GM18505 (cell line): Measurements from ENCODE around the gene COPZ2.
"Not testable (repeated sequence)": the region's sequence is repeated elsewhere in the genome, so short reads cannot be mapped to it uniquely, and the experiment has no call there.

ENCODE experiments used
- ATAC-seq: cut with Tn5 transposase; IDR thresholded peaks from one replicate; pipeline ENCODE4 v1.9.1; 2021; ENCODE audit not compliant: unreplicated experiment
- POLR2A ChIP-seq: IDR thresholded peaks from 4 replicates; pipeline ENCODE4 v1.6.1; 2011; ENCODE audit warnings: borderline replicate concordance; ENCODE audit not compliant: insufficient read depth, insufficient read length; ENCODE audit errors: extremely low read depth

Gene COPZ2

DNA sequence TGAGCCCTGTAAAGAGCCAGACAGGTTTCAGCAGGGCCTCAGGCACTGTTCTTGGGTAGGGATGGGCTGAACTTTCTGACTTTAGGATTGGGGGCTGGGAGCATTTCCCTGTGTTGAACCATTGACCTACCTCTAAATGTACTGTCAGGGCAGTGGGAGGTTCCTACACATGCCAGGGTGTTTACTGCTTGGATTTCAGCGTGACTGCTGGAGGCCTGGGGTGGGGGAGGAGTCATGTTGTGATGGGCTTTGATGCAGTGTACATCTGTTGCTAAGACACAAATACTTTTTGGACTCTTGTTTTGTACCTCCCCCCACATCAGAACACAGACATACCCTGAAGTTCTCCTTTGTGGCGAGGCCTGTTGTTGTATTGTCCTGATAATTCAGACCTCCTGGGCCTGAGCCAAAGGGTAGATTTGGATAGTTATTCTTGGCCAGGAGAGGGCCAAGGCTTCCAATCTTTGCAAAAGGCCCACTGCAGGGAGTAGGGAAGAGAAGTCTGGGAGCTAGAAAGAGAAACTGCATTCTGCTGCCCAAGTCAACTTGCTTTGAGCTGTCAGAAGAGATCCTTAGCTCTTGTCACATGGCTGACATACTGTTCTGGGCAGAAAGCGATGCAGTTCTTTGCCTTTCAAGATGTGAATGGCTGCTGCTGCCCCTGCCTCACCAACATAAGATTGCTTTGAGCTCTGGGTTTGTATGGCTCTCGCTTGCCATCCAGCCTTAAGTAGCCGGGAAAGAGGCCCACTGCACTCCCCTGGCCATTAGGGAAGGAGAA, 14.3 kb upstream of the COPZ2 start:
- TF ChIP-seq POLR2A = no peak
- no peak for ATAC-seq

DNA sequence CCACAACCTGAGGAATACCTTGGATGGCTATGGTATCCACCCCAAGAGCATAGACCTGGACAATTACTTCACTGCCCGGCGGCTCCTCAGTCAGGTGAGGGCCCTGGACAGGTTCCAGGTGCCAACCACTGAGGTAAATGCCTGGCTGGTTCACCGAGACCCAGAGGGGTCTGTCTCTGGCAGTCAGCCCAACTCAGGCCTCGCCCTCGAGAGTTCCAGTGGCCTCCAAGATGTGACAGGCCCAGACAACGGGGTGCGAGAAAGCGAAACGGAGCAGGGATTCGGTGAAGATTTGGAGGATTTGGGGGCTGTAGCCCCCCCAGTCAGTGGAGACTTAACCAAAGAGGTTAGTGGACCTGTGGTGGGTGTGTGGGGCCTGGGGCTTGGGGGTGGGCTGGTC, 13.7 kb upstream of the COPZ2 start:
- TF ChIP-seq POLR2A = no peak
- no peak for ATAC-seq

DNA sequence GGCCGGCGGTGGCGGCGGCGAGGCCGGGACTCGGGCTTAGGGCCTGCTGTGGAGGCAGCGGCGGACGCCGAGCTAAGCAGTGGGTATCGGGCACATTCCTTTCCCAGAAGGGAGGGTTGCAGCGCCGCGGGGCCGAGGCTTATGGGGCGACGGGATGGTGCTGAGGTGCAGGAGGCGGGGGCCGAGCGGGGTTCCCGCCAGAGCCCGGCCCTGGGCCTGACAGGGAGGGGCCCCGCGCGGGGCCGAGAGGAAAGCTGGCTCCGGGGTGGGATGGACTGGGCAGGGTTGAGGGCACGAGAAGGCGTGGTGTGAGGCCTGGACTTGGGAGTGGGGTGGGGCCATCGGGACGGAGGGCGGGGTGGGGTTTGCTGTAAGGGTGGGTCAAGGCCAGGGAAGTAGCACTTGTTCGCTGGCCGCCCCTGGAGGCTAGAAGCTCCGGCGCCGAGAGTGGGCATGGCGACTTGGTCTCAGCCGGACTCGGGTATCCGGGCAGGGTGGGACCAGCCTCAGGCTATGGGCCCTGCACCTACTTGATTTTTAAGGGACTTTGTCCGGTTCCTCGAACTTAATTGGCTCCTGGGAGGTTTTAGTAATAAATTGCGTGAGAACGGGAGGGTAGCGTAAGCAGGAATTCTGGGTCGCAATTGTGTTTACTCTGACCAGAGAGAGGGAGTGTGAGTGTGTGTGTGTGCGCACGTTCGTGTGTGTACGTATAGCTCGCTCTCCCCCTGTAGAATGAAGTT, 11.0 kb upstream of the COPZ2 start:
- ATAC-seq = peak; percentile 29
- TF ChIP-seq POLR2A = peak; percentile 94

DNA sequence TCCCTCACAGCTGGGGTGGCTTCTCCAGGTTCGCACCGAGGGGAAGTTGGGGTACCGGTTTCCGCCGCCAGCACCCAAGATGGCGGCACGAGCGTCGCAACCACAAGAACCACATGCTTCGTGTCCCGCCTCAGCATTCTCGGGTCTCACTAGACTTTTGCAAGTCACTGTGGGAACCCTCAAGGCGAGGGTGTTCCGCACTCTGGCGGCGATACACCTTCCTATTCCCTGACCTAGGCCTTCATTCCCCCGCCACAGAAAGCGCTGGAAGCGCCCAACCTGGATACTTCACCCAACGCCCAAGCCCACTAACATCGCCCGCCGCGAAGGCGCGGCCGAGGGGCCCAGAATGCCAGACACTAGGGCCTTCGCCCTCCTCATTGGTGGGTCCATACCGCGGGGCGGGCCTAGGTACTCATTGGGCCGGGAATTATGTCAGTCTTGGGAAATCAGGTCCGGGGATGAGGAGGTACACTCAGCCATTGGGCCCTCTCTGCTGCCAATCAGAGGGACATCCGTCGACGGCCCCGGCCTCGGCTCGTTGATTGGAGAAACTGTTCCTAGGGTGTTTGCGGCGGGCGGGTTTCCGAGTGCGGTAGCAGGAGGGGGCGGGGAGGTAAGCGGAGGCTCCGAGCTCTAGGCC, 10.3 kb upstream of the COPZ2 start, which contains the start of gene NFE2L1:
NFE2L1 (plus strand) TSS at position 619 of the 643 bp plus-strand sequence. CDS start 2,760 bp downstream, outside the sequence.
- peak; percentile 88 for ATAC-seq
- TF ChIP-seq POLR2A = peak; percentile 96

DNA sequence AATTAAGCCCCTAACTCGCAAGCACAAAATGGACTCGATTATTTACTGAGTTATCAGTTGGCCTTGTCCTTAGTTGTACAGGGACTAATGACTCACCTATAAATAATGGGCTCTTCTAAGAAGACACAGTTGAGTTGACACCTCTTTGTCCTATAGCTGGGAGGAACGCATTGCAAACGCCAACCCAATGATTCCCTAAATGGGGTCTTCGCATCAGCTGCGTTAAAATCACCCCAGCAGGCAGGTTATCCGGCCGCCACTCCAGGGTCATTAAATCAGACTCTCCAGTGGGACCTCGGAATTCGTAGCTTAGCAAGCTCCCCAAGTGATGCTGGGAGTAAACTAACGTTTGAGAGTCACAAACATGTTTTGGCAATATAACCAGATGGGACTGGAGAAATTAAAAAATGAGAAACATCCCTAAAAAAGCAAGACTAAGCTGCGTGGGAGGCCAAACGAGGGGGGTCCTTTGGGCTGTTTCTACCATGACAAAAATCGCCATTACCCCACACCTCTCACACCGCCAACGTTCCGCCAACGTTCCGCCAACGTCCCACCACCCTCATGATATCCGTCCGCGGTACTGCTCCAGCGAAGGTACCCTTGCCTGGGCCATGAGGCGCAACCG, 9.6 kb upstream of the COPZ2 start:
- ATAC-seq = no peak
- TF ChIP-seq POLR2A = no peak

DNA sequence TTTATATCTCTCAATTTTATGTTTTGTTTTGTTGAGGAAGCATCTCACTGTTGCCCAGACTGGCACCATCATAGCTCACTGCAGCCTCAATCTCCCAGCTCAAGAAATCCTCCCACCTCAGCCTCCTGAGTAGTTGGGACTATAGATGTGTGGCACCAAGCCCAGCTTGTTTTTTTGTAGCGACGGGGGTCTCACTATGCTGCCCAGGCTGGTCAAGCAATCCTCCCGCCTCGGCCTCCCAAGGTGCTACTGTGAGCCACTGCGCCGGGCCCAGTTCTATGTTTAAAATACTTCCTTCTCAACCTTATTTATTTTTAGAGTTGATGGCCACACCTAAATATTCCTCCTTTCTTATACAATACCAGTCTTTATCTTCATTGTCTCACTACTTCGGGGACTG, 8.7 kb upstream of the COPZ2 start:
- ATAC-seq = no peak
- TF ChIP-seq POLR2A = no peak

DNA sequence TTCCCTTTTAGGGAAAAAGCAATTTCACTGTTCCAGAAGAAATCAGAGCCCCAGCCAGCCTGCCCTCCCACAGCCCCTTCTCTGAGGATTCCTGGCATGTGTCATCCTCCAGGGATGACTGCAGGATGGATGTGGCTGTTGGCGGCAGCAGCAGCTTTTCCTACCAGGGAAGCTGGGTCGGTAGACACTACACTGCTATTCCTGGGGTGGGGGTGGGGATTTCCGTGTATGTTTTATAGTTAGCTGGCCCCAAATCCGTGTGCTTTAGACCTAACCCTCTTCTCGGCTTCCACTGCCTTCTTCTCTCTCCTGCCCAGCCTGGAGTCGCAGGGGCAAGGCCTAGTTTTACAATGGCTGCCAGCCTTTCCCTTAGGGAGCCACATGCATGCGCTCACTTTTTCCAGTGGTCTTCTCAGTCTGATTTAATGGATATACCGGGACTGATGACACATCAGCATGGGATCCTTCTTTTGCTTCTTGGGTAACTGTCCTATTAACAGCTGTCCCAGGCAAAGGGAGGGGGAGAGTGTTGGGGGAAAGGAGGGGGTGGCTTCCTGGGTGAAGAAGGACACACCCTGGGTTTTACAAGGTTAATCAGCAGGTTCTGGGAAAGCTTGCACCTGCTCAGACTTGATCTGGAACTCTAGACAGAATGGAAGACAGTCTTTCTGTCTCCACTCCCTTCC, 7.9 kb upstream of the COPZ2 start:
- TF ChIP-seq POLR2A = no peak
- ATAC-seq = no peak

DNA sequence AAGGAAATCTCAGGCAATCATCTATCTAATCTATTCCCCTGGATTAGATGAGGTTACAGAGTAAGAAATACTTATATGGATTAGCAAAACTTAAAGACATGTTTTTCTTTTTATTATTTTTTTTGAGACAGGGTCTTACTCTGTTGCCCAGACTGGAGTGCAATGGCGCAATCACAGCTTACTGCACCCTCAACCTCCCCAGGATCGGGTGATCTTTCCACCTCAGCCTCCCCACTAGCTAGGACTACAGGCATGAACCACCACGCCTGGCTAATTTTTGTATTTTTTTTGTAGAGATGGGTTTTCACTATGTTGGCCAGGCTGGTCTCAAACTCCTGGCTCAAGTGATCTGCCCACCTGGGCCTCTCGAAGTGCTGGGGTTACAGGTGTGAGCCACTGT, 7.3 kb upstream of the COPZ2 start:
- TF ChIP-seq POLR2A = no peak
- ATAC-seq = no peak

DNA sequence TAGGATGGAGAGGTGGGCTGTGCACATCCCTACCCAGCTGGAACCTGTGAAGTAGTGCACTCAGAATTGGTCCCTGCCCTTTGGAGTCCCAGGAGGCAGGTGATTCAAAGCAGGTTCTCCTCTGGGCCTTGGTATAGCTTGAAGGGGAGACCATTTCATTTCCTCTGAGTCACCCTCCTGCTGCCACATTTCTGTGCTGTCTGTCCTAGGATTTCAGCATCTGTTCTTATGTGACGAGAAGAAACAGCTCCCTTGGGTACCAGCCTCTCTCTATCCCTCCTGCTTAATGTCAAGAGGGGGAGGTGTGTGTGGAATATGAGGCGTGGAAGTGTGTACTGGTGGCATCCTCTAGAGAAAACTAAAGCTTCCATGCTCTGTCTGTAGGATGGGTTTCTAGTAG, 5.6 kb upstream of the COPZ2 start:
- TF ChIP-seq POLR2A = no peak

DNA sequence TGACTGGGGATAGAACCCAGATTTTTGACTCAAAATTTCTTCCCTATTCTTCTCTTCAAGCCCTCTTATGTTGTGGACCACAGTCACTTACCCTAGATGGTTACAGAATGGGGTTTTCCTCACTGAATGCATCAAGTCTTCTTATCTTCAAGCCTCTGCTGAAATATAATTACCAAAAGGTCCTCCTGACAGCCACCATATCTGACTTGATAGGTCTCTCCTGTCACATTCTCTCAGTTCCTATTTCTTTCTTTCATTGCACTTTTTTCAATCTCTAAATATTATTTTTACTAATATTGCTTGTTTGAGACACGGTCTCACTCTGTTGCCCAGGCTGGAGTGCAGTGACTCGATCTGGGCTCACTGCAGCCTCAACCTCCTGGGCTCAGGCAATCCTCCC, 1.1 kb upstream of the COPZ2 start:
- no peak for ATAC-seq

More for the DNA sequence above, 5.6 kb upstream of the COPZ2 start:
- ATAC-seq = no peak

DNA sequence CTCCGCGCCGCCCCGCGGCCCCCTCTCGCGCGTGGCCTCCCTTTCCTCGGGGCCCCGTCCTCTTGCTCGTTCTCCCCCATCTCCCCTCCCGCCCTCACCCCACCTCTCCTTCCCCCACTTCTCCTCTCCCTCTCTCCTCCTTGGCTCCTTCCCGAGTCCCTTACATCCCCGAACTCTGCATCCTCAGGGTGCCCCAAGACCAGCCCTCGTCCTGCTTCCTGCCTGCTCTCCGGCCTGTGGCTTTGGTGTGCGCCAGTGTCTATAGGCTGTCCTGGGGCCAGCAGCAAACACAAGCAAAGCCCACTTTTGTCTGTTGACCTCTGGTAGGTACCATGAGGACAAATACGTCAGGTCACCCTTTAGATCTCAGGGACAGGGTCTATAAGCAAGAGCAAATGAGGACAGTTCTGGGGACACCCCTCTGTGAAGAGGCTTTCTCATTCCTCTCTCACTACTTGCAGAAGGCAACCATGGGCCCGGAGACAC, 284 bp upstream of the COPZ2 start:
- no peak for TF ChIP-seq POLR2A
- no peak for ATAC-seq

More for the DNA sequence above, 1.1 kb upstream of the COPZ2 start:
- TF ChIP-seq POLR2A = no peak

DNA sequence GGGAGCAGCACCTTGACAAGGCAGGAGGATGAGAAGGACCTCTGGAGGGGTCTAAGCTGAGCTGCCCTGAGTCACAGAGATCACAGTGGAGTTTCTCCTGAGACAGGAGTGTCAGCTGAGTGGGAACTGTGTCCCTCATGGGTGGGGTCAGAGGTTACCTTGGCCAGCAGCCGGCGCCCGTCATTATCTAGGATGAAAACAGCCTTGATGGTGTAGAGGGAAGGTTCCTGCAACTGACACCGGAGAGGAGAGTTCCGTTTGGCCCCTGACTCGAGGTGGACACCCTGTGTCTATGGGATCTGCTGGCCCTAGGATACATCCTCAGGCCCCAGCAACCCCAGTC, 933 bp downstream of the COPZ2 start:
- TF ChIP-seq POLR2A = no peak
- ATAC-seq = no peak

DNA sequence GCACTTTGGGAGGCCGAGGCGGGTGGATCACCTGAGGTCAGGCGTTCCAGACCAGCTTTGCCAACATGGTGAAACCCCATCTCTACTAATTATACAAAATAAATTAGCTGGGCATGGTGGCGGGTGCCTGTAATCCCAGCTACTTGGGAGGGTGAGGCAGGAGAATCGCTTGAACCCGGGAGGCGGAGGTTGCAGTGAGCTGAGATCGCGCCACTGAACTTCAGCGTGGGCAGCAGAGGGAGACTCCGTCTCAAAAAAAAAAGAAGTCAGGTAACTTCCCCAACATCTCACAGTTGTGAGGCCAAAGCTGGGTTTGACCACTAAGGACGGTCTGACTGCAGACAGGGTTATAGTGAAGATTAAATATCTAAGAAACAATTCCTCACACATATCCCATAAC, 2.9 kb downstream of the COPZ2 start:
- not testable (repeated sequence) for ATAC-seq
